GM19324 (cell line): ENCODE measurements around the gene FKBP1B.
A peak's percentile ranks its signal among the peaks of the same experiment; 100 is the strongest.
"Not testable (repeated sequence)": the region's sequence is repeated elsewhere in the genome, so short reads cannot be mapped to it uniquely, and the experiment has no call there.

Experiments used
- ATAC-seq: cut with Tn5 transposase; IDR thresholded peaks from one replicate; pipeline ENCODE4 v1.9.1; 2021; ENCODE audit warnings: mild to moderate bottlenecking, moderate library complexity; ENCODE audit not compliant: unreplicated experiment, low FRiP score

Gene FKBP1B

DNA sequence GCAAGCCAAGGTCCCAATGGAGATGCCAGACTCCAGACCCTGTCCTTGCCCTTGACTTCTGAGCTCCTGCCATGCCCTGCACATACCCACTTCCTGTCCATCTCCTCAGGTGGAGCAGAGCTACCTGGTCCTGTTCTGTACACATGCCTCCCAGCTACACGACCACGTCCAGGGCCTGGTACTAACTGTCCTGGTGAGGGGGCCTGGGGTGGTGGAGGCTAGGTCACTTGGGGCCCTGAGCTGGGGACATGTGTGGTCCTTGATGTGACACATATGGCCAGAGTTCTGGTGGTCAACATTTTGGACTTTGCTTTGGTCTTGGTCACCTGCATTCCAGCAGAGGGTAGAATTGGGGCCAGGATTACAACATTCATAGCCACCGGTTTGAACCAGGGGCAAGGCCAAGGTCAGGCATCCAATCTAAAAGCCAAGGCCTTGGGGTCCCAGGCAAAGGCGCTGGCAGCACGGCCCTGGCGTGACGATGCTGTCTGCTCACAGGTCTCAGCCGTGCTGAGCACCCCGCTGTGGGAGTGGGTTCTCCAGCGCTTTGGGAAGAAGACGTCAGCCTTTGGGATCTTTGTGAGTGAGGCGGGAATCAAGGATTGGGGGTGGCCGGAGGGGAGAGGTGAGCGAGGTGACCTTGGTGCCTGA lies 27.1 kb upstream of the FKBP1B start:
- no peak for ATAC-seq

DNA sequence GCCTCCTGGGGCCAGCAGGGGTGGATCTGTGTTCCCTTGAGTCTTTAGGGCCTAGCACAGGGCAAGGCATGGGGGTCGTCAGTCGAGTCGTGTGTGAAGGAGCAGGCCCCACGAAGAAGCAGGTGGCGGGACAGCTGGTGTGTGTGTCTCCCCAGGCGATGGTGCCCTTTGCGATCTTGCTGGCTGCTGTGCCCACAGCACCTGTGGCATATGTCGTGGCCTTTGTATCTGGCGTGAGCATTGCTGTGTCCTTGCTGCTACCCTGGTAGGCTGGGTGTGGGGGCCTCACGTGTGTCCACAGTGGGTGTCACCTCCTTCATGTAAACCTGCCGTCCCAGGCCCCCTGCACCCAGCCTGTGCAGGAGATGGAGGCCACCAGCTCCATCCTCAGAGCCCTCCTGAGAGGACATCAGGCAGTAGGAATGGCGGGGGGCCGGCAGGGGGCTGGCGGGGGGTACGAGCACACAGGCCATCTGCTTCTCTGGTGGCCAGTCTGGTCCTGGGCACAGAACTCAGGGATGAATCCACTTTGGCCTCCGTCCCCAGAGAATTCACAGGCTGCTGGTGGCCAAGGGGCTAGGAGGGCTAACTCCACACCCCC lies 26.5 kb upstream of the FKBP1B start:
- no peak for ATAC-seq

DNA sequence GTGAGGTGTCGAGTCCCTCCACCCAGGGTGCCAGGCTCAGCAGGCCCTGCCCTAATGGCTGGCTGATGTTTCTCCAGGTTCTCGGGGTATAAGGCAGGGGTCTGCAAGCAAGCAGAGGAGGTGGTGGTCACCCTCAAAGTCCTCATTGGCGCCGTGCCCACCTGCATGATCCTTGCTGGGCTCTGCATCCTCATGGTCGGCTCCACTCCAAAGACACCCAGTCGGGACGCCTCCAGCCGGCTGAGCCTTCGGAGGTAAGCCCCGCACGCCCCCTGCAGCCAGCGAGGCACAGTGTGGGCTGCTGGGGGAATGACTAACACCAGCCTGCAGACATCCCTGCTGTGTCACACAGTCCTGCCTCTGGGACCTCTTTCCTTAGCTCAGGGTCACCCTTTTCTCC lies 25.5 kb upstream of the FKBP1B start:
- no peak for ATAC-seq

DNA sequence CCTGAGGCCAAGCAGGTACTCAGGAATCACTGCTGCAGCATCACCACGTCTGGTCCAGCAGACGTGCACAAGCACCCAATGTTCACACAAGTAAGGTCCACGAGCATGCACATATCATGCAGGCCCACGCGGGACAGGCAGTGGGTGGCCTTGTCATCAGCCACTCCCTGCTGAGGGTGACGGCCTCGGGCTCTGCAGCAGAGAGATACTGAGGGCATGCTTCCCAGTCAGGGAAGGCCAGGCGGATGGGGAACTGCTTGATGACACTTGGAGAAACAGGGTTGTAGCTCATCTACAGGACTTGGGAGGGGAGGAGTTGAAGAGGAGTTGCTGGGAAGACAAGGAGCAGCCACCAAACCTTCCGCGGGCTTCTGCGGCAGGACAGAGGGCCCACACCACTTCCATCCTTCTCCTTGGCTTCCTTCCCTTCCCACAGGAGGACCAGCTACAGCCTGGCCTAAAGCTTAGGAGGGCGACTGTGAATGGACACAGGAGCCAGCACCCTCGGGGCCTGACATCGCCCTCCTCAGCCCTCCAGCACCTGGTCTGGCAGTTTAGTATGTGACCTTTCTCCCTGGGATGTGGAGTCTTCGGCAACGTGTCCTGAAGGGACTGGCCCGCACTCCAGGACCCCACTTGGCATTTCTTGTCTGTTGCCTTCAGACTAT lies 24.4 kb upstream of the FKBP1B start:
- ATAC-seq: no peak

DNA sequence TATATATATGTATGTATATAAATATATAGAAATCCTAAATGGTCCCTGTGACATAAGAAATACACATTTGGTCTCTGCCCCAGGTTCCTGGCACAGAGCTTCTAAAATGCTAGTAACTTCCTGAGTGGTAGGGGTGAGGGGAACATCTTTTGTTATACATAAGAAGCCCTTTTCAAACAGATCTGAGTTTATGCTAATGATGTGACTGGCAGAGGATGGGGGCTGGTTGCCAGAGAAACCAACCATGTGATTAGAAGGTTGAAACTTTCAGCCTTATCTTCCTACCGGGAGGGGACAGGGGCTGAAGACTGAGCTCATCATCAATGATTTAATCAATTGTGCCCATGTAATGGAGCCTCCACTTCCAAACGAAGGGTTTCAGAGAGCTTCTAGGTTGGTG lies 23.3 kb upstream of the FKBP1B start:
- no peak for ATAC-seq

DNA sequence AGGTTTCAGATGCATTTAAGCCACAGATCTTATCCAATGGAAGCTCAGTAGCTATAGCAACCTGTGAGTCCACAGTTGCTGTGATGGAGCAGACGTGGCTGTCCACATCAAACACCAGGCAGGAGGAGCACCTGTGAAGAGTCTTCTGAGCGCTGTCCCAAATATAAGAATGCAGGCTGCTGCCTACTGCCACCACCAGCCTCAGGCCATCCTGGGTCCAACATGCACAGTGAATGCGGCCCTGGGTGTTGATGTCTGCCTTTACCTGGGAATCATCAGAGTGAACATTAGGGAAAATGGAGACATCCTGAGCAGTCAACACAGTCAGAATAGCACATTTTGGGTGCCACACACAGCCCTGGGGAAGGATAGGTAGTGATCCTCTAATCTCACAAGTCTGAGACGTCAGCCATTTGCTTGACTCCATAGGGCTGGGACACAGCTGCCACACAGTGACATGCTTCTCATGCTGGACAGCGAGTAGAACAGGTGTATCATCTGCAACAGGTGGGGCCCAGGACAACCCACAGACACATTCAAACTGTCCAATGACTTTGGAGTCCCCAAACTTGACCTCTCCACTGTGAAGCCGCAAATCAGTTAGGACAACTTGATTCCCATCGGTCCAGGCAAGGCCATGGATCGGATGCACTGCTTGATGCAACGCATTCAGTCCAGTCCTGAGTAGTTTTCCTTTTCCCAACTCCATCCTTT lies 10.6 kb upstream of the FKBP1B start:
- no peak for ATAC-seq

DNA sequence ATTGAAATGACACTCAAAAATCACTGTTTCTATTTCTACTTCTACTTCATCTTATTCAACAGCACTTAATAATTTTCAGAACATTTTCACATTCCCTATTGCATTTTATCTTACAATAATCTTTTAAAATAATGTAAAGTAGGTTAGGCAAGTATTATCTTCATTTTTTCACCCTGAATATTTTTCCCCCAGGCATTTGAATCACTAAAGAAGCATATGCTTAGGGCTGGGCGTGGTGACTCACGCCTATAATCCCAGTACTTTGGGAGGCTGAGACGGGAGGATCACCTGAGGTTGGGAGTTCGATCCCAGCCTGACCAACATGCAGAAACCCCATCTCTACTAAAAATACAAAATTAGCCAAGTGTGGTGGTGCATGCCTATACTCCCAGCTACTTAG lies 9.0 kb upstream of the FKBP1B start:
- ATAC-seq: no peak

DNA sequence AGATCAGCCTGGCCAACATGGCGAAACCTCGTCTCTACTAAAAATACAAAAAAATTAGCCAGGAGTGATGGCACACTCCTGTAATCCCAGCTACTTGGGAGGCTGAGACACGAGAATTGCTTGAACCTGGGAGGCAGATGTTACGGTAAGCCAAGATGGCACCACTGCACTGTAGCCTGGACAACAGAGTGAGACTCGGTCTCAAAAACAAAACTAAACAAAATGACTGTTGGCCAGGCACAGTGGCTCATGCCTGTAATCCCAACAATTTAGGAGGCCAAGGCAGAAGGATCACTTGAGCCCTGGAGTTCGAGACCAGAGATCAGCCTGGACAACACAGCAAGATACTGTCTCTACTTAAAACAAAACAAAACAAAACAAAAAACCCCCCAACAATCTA lies 6.4 kb upstream of the FKBP1B start:
- not testable (repeated sequence) for ATAC-seq

DNA sequence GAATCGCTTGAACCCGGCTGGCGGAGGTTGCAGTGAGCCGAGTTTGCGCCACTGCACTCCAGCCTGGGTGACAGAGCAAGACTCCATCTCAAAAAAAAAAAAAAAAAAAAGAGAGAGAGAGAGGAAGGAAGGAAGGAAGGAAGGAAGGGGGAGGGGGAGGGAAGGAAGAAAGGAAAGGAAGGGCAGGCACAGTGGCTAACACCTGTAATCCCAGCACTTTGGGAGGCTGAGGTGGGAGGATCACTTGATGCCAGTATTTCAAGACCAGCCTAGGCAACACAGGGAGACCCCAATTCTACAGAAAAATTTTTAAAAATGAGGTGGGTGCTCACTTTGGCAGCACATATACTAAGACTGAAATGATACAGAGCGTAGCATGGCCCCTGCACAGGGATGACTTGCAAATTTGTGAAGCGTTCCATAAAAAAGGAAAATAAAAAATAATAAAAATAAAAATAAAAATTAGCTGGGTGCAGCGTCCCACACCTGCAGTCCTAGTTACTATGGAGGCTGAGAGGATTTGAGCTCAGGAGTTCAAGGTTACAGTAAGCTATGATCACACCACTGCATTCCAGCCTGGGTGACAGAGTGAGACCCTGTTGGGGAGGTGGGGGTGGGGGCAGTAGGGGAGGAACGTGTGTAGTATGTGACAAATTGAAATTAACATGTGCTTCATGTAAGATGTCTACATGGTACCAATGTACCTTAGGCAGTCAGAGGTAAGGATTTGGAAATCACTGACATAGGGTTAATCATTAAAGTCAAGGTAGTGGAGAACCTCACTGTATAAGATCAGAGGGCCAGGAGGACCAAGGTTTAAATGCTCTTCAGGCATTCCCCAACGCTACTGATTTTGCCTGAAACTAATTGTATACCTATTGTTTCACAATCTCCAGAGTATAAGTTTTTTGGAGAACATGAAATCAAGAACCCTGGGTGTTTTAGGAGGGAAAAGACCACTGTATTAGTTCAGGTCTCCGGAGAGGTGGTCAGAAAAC lies 3.7 kb upstream of the FKBP1B start:
- ATAC-seq: no peak

DNA sequence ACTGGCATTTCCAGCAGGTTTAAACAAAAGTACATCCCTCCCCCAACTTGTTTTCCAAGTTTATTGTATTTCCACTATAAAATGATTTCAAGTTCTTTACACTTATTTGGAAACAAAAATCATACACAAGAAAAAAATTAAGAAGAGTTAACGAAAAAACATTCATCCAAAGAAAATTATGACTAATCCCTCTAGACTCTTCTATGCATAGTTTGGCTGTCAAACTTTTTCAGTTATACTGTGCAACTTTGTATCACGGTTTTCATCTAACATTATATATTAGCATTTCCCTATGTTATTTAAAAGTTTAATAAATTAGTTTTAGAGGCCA lies 3.0 kb upstream of the FKBP1B start:
- no peak for ATAC-seq

DNA sequence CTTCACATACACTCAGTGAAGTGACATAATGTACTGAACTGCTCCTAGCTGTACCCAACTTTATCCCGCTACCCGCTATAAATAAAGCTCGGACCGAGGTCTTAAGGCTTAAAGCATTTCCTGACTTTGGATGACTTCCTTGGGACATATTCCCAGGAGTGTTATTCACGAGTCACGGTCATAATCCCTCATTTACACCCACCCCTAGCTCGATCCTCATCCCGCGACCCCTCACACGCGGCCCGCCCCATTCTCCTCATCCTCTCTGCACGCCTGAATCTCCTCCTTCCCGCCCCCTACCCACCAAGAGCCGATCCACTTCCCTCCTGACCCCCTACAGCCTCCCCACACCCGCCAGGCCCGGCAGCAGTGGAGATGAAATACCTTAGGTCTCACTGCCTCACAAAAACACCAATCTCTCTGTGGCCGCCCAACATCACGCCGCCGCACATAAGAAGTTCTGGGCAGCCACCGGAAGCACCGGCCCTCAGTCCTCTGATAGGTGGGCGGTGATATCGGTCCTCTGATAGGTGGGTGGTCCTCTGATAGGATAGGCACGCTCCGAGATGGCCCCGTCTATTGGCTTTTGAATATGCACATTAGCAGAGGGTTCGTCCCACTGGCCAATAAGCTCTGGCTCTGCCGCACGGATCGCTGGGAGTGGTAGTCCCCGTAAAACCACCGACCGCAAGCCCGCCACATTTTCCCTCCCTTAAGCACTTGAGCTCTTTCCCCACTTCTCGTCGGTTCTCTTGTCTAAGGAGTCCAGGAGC lies 2.4 kb upstream of the FKBP1B start, which contains the start of gene WDCP:
WDCP (minus strand) TSS at position 462 of the 773 bp plus-strand sequence. CDS start 7,897 bp downstream, outside the sequence.
- ATAC-seq: peak; percentile 99

DNA sequence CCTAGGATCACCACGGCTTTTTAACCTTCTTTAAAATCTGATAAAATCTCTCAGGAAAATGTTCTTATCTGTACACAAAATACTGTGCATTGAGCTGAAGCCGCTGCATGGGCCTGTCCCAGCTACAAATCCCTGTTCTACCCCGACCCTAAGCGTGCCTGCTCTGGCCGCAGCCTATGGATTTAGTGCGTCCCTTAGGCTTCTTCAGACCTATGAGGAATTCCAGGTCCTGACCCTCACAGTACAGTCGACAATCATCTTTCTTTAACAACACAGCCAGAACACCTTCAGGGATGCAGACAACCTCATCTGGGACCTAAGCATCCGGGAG lies 1.9 kb upstream of the FKBP1B start:
- ATAC-seq: no peak

DNA sequence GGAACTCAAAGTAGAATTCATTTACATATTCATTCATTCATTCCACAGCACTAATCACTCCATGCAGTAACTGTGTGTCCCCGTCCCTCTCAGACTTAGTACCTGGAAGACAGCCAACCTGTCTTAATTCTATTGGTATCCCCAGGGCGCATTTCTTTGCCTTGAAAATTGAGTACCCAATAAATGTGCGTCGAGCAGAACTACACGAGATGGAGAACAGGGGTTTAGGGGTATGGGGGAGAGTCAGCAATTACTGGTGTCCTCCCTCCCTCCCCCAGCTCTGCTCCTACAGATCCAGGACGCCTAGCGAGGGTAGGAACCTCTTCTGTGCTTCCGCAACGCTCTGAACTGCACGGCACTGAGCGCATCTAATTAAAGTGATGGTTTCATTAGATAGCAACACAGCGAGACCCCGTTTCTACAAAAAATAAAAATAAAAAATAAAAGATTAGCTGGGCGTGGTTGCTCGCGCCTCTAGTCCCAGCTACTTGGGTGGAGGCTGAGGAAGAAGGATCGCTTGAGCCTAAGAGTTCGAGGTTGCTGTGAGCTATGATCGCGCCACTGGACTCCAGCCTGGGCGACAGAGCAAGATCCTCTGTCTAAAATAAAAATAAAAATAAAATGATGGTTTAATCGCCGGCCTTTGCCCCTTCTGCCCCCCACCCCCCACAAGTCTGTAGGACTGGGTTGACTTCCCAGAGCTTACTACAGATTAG lies 614 bp upstream of the FKBP1B start:
- no peak for ATAC-seq

DNA sequence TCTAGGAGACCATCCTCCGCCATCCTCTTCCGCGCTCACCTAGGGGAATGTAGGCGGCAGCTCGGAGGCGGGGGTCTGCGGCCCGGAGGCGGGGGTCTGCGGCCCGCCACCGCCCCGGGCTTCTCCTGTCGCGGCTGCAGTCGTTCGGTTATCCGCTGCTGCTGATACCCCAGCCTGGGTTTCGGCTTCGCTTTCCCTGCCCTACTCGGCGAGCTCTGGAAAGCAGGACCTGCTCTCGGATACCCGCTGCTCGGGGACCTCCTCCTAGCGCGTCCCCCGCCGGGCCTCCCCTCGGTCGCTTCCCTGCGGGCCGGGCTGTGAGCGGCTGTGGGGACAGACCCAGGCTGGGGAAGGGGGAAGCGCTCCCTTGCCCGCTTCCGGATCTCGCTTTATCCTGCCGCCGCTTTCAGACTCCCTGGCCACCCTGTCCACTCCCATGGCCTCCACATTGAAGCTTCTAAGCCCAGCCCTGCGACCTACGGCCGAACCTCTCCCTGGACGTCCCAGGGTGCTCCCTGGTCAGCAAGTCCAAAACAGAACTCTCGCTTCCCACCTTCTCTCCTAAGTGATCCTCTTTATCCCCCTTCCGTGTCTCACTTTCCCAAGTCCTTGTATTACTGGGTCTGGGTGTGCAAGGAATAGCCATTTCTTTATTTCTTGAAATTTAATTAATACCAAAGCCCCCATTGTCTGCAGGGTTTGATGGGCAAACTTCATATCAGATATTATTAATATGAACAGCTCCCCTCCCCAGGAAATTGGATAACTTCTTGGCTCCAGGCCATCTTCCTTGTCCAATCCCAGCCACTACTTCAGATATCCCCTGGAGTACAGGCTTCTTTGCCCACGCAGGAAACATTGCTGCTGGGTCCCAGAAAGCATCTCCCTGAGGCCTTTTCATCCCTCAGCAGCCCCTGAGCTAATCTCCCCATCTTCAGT lies 769 bp downstream of the FKBP1B start:
- no peak for ATAC-seq

DNA sequence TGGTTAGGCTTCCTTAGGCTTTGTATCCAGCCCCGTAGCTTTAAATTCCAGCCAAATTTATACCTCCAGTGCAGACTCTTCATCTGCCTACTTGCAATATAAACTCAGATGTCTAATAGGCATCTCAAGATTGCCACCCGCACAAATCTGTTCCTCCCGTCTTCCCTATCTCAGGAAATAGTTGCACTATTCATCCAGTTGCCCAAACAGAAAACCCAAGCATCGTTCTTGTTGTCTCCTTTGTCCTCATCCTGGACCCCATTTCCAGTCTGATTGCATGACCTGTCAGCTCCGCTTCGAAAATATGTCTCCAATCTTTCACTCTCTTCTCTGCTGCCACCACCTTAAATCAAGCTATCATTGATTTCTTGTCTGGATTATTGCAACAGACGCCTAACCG lies 2.3 kb downstream of the FKBP1B start:
- ATAC-seq: no peak

DNA sequence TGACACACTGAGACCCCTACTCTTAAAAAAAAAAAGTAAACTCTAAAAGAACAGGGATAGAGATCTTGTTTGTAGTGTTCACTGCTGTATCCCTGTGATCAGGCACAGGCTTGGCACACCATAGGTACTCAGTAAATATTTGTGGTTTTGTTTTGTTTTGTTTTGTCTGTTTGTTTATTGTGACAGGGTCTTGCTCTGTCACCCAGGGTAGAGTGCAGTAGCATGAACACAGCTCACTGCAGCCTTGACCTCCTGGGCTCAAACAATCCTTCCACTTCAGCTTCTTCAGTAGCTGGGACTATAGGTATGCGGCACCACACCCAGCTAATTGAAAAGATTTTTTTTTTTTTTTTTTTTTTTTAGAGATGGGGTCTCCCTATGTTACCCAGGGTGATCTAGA lies 3.4 kb downstream of the FKBP1B start:
- ATAC-seq: no peak

DNA sequence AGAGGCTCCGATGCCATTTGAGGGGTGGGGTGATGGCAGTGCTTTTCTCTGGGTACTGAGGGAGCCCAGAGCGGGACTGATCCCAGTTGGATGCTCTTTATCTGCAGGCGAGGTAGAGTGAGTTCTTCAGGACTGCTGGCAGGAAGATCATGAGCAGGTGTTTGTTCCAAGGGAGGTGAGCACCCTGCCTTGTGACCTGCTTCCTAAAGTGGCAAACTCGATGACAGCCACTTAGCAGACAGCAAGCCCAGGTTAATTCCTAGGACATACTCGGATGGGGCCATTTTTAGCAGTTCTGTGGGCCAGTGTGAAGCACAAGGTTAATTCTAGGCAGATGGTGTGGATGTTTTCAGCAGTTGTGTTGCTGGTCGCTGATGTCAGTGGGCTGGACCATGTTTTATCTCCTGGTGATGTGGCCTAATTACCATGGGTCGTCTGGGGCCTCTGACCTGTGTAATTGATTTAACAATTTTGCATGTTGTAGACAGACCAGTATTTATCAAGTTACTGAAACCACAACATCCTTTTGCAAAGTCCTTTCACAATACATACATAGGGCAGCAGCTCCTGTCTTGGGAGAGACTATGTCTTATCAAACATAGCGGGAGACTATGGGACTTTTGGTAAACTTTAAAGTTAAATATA lies 4.9 kb downstream of the FKBP1B start:
- ATAC-seq: no peak

DNA sequence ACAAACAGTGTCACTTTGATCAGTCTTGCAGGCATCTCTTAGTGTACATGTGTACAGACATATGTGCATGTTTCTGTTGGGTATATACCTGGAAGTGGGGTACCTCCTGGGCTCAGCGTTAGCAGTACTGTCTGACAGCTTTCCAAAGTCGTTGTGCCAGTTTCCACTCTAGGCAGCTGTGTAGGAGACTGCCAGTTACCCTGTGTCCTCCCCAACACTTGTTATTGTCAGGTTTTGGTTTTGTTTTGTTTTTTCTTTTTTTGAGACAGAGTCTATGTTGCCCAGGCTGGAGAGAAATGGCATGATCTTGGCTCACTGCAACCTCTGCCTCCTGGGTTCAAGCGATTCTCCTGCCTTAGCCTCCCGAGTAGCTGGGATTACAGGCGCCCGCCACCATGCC lies 6.2 kb downstream of the FKBP1B start:
- ATAC-seq: no peak
